HG02610 (cell line): ENCODE measurements around the gene ASPSCR1.

Source experiments
- ATAC-seq: cut with Tn5 transposase; IDR thresholded peaks from one replicate; pipeline ENCODE4 v1.9.1; 2021; ENCODE audit warnings: mild to moderate bottlenecking, moderate library complexity; ENCODE audit not compliant: unreplicated experiment

Gene ASPSCR1

DNA sequence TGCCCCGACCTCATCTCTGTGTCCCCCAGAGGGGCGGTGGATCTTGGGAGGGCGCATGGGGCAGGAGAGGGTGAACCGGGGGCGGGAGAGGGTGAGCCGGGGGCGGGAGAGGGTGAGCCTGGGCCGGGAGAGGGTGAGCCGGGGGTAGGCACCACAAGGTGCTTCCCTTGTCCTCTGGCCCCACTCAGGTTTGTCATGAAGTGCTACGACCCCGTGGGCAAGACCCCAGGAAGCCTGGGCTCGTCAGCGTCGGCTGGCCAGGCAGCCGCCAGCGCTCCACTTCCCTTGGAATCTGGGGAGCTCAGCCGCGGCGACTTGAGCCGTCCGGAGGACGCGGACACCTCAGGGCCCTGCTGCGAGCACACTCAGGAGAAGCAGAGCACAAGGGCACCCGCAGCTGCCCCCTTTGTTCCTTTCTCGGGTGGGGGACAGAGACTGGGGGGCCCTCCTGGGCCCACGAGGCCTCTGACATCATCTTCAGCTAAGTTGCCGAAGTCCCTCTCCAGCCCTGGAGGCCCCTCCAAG lies 18.9 kb downstream of the ASPSCR1 start:
- no peak for ATAC-seq

GRCh38 chr17:81996757-81997441 lies 19.5 kb downstream of the ASPSCR1 start:
- no peak for ATAC-seq

DNA sequence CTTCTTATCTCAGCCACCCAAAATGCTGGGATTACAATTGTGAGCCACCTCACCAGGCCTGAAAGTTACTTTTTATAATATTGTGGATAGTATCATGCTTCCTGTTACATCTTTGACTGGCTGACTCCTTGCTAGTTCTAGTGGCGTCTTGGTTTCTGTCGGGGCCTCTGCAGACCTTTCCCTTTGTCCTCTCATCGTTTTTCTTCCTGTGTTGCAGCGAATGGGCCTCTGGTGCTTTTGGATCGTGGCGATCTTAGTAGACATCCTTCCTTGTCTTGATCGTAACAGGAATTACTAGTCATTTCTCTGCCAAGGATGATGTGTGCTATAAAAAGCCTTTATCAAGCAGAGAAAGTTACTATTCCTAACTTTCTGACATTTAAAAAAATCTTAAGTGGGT lies 20.8 kb downstream of the ASPSCR1 start:
- no peak for ATAC-seq

DNA sequence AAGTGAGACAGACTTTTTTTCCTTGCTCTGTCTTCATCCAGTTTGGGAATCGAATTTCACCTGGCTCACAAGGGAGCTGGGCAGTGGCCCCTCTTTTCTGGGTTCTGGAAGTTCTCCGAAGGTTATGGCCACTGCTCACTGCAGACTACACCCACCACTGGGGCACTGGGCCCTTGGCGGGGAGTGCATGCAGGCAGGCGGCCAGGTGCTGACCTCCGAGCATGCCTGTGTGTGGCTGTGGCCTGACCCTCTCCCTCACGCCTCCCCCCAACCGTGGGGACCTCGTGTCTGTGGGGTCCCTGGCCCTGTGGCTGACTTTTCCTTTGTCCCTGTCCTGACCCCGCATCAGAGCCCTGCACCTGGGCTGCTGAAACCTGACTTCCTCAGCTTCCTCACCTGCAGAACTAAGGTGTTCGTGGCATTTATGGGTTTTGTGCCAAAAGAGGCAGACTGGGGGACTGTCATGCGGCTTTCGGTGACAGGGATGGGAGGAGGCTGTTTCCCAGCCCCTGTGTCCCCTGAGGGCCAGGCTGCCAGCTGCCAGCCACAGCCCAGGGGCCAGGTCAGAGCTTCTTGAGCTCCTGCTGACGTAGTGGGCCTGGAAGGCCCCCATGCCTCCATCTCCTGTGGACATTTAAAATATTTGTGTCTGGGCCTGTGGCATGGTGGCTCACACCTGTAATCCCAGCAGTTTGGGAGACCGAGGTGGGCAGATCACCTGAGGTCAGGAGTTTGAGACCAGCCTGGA lies 21.4 kb downstream of the ASPSCR1 start:
- no peak for ATAC-seq

DNA sequence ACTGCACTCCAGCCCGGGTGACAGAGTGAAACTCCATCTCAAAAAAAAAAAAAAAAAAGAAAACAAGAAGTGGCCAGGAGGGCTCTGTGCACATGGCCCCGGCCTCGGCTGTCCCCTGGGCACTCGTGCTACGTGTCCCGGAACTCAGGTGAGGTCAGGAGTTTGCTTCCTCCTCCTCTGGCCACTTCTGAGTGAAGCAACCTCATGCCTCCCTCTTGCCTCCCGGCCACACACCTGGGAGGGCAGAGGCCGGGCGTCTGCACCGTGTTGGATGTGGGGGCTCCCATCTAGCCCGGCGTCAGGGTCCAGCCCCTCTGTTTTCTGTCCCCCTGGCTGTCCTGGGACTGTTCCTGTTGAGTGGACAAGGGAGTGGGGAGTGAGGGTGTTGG lies 22.2 kb downstream of the ASPSCR1 start:
- no peak for ATAC-seq

- ATAC-seq: no peak
Observed at GRCh38 chr17:81999976-82000802, 22.8 kb downstream of the ASPSCR1 start.

GRCh38 chr17:82000803-82001570 lies 23.6 kb downstream of the ASPSCR1 start:
- no peak for ATAC-seq

GRCh38 chr17:82001571-82002056 lies 24.2 kb downstream of the ASPSCR1 start:
- ATAC-seq: no peak

DNA sequence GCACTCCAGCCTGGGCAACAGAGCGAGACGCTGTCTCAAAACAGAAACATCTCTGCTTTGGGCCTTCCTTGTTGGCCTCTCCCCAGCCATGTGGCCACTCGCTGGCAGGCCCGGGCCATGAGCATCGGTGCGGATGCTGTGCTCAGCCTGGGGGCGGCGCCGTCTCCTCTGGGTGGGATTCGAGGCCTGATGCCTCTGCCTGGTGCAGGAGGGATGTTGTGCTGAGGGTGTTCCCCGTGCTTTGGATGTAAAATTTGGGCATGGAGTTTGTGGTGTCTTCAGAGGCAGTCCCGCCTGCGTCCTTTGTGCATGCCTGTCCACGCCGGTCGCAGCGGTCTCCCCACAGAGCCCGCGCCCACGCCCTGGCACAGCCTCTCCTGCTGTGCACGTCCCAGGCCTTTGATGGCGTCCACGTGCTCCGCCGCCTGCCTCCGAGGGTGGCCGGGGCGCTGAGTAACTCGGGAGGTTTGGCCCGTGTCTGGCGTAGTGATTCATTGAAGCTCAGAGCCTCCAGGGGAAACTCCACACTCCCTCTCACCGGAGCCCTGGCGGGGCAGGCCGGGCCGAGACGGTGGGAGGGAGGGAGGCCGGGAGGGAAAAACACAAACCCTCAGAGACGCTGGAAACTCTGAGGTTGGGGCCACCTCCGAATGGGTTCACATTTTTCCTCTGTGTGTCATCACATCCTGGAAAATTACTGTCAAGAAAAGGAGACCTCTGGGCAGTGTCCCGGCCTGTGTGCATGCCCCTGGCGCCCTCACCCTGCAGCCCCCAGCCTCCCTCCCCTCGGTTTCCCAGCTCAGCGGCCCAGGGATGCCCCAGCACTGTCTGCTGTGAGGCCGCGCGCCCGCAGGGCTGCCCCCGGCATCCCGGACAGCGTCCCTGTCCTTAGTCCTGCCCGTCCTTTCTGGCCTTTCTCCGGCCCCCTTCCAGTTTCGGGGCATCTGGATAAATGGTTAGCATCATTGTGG lies 26.3 kb downstream of the ASPSCR1 start:
- ATAC-seq: no peak

GRCh38 chr17:82004517-82005455 lies 27.4 kb downstream of the ASPSCR1 start:
- no peak for ATAC-seq

DNA sequence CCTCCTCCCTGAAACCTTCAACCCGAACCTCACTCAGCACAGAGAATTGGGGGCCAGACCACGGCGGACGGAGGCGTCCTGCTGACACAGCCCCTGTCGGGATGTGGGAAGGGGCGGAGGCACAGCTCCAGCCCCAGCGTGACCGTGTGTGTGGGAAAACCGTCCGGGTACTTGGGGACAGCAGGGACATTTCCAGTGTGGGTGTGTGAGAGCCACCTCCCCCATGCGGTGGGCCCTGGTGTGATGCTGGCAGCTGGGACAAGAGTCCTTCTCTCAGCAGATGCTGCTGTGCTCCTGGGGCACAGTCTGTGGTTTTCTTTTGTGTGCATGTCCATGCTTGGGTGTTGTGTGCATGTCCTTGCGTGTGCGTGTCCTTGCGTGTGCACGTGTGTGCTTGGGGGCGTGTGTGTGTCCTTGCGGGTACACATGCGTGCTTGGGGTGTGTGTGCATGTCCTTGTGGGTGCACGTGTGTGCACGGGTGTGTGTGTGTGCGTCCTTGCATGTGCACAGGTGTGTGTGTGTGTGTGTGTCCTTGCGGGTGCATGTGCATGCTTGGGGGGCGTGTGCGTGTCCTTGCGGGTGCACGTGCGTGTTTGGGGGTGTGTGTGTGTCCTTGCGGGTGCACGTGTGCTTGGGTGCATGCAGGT lies 28.4 kb downstream of the ASPSCR1 start:
- ATAC-seq: no peak

GRCh38 chr17:82006468-82007227 lies 29.2 kb downstream of the ASPSCR1 start:
- ATAC-seq: no peak

DNA sequence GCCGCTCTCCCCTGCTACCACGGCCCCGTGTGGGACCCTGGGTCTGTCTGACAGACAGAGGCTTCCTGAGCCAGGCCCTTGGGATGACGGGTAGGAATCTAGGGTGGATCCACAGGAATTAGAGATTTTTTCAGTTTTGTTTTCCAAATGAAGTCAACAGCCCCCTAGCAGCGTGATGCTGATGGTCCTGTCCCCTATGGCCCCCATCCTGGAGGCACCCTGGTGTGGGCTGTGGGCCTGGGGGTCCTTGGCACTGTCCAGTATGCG lies 29.7 kb downstream of the ASPSCR1 start:
- no peak for ATAC-seq

GRCh38 chr17:82007495-82008257 lies 30.2 kb downstream of the ASPSCR1 start:
- no peak for ATAC-seq

DNA sequence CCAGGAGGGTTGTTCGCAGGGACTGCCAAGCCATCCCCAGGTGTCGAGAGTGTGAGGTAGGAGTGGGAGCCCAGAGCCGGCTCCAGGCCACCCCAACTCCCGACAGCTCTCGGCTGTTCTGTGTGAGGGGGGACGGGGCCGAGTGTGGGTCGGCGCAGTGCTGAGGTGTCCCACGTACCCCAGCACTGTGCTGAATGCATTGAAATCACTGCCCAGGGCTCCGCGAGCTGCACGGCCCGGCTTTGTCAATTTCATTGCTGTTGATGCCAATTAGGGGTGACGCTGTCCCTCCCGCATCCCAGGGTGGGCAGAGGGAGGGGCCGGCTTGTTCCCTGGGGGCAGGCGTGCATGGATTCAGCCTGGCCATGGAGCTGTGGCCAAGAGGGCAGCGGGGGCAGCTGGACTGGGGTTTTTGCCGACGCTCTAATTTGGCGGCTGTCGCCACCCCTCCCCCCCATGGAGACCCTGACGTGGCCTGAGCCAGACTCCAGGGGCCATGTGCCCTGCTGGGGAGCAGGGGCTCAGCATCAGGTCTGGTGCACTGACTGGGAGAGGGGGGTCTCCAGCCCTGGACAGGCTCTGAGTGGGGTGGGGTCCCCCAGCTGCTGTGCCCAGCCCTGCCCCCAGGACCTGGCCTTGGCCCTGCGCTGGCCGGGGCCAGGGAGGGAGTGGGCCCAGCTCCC lies 31.0 kb downstream of the ASPSCR1 start:
- no peak for ATAC-seq

- ATAC-seq: no peak
Observed at GRCh38 chr17:82008941-82009405, 31.5 kb downstream of the ASPSCR1 start.
